ENCODE results near the gene RCOR3. TPM values are rescaled to one million over a fixed set of nuclear protein-coding genes. Genes with fewer than 3 reads are reported as not detected.

The RCOR3 gene
- 20.9 and 23.2 TPM in 2 replicates for total RNA-seq

DNA sequence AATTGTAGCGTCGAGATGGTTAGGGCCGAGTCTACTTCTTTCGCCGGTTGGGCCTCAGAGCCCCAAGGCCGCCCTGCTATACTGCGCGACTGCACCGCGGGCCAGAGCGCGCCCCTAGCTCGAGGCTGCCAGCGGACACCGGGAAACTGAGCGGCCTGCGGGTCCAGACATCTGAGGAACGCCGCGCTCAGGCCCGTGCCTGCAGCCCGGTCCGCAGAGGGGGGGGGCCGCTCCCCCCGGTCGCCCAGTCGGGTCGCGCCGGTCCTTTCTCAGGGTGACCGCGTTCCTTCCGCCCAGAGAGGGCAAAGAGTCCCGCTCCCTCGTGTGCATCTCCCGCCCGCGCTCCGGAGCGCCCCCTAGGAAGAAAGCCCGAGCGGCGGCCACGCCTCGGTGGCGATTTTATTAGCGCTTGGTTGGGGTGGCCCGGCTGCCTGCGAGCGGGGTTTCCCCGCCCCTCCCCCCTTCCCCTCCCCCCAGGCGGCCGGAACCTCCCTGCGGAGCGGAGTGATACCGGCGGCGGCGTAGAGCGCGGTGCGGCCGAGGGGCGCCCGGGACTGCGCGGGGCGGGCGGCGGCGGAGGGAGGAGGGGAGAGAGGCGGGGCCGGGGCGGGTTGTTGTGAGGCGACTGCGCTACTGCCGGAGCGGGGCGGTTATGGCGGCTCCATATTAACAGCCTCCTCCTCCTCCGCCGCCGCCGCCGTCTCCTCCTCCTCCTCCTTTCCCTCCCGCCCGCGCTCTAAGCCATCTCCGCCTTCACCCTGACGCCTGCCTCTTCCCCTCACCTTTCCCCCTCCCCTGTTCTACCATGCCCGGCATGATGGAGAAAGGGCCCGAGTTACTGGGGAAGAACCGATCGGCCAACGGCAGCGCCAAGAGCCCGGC is at the start of gene RCOR3:
Gene RCOR3 (plus strand): TSS at position 611 of the 882 bp plus-strand sequence. CDS start 195 bp downstream, at position 806.

DNA sequence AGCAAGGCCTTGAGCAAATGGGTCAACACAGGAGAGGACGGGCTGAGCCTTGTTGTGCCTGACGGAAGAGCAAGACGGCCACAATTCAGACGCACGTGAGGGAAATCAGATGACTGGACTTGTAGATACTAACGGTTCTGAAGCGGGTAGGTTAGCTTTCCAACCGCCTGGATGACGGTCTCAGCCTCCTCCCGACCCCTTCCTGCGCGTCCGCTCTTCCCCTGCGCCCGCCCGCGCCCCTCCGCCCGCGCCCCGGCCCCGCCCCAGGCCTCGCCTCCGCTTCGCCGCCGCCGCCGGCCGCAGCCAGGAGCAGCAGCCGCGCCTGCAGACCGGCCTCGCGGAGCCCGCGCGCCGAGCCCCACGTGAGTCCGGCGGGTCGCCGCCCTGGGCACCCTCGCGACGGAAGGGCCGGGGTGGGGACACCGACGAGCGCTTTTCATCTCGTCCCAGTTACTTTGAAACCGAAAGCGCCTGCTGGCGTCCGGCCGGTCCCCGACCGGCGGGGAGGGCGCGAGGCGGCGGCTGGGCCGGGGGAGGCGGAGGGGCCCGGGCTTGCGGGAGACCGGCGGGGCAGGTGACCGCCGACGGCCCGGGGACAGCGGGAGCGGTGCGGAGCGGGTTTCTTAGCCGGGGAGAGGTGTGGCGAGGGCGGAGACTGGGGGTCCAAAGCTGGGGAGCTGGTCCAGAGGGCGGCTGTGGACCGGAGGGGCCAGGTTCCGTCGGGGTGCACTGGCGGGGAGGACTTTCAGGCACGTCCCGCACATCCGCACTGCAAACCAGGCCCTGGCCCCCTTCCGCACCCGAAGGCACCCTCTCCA is 67.6 kb downstream of the RCOR3 start, which contains the start of gene TRAF5:
Gene TRAF5 (plus strand): TSS at position 306 of the 818 bp plus-strand sequence. CDS start 26,407 bp downstream, outside the sequence.

Other genes starting within 250 kb of the RCOR3 start
- 0.22 and 2.4 TPM in 2 replicates for gene KCNH1, start 125.2 kb upstream of the RCOR3 start, total RNA-seq
- gene TRAF5, start 67.5 kb downstream of the RCOR3 start, total RNA-seq = 13.3 and 15.2 TPM in 2 replicates
- not detected in 2 replicates for gene RD3, start 232.8 kb downstream of the RCOR3 start, total RNA-seq